Measurements from ENCODE around the gene RALGPS1. TPM values are rescaled to one million over a fixed set of nuclear protein-coding genes. Genes with fewer than 3 reads are reported as not detected.

The RALGPS1 gene
- polyA plus RNA-seq, 3 donors: 0.60 to 4.6 (median 1.3) TPM

GRCh38 chr9:127087836-127088235 lies 173.3 kb downstream of the RALGPS1 start:
- Mint-ChIP-seq H3K27ac (no peak overlapping the region), H3K4me1 (no peaks in the 10 kb centered on the region), H3K9me3 (no peaks in the 10 kb centered on the region), H3K4me3 (no peak overlapping the region), H3K36me3 (no peaks in the 10 kb centered on the region), H3K27me3 (ENCODE audit: low read depth in 3 of 3) (peaks cover 3 to 18% (median 17%) of the 10 kb centered on the region in 3 donors)
- WGBS (ENCODE audit: insufficient coverage): 96% methylated on average over 4 of the region's 8 CpGs
- H3K36me3 ChIP-seq (replicated peaks in 1 of 2; ENCODE audit: control insufficient read depth in 1 of 2, insufficient read depth in 2 of 2, low read length in 2 of 2): no peaks in the 10 kb centered on the region
- H3K9me3 ChIP-seq (replicated peaks in 1 of 2; ENCODE audit: control insufficient read depth in 1 of 2, insufficient read depth in 1 of 2, low read length in 2 of 2): no peaks in the 10 kb centered on the region
- no peaks in the 10 kb centered on the region for H3K4me1 ChIP-seq (ENCODE audit: control insufficient read depth in 1 of 2, insufficient read depth in 2 of 2, low read length in 2 of 2)
- no peaks in the 10 kb centered on the region for H4K20me1 ChIP-seq (ENCODE audit: insufficient read depth, low read length)
- no peak overlapping the region for H3K27ac ChIP-seq (ENCODE audit: low read depth in 1 of 2, low read length in 2 of 2)
- no peaks in the 10 kb centered on the region for H3K79me2 ChIP-seq (ENCODE audit: insufficient read depth, low read length)
- no peak overlapping the region for H2AFZ ChIP-seq (ENCODE audit: insufficient read depth, low read depth, low read length, poor library complexity, severe bottlenecking)
- no peak for TF ChIP-seq CTCF (IDR thresholded peaks at IDR 0.05)
- intact Hi-C loops (cut with micrococcal nuclease): no loop called here
- no peak overlapping the region for H3K9ac ChIP-seq (ENCODE audit: insufficient read depth, low read length, poor library complexity, severe bottlenecking)
- no peaks in the 10 kb centered on the region for H3K27me3 ChIP-seq (ENCODE audit: control insufficient read depth in 2 of 2, insufficient read depth in 2 of 2, low read length in 2 of 2)
- DNase-seq: no peak
- H3K4me3 ChIP-seq (replicated peaks in 1 of 3; ENCODE audit: low read depth in 2 of 3, low read length in 3 of 3): no peak overlapping the region
- no peak overlapping the region for H3K4me2 ChIP-seq (replicated peaks; ENCODE audit: extremely low read depth, low read length, poor library complexity, severe bottlenecking)

- no peak for DNase-seq
- Histone ChIP-seq H3K79me2 (ENCODE audit: insufficient read depth, low read length) (no peaks in the 10 kb centered on the region), H3K36me3 (replicated peaks in 1 of 2; ENCODE audit: control insufficient read depth in 1 of 2, insufficient read depth in 2 of 2, low read length in 2 of 2) (no peaks in the 10 kb centered on the region), H3K4me3 (replicated peaks in 1 of 3; ENCODE audit: low read depth in 2 of 3, low read length in 3 of 3) (no peak overlapping the region), H3K4me1 (ENCODE audit: control insufficient read depth in 1 of 2, insufficient read depth in 2 of 2, low read length in 2 of 2) (no peaks in the 10 kb centered on the region), H3K9ac (ENCODE audit: insufficient read depth, low read length, poor library complexity, severe bottlenecking) (no peak overlapping the region), H3K27me3 (ENCODE audit: control insufficient read depth in 2 of 2, insufficient read depth in 2 of 2, low read length in 2 of 2) (no peaks in the 10 kb centered on the region), H3K4me2 (replicated peaks; ENCODE audit: extremely low read depth, low read length, poor library complexity, severe bottlenecking) (no peak overlapping the region), H3K27ac (ENCODE audit: low read depth in 1 of 2, low read length in 2 of 2) (no peak overlapping the region), H4K20me1 (ENCODE audit: insufficient read depth, low read length) (no peaks in the 10 kb centered on the region), H2AFZ (ENCODE audit: insufficient read depth, low read depth, low read length, poor library complexity, severe bottlenecking) (no peak overlapping the region), H3K9me3 (replicated peaks in 1 of 2; ENCODE audit: control insufficient read depth in 1 of 2, insufficient read depth in 1 of 2, low read length in 2 of 2) (no peaks in the 10 kb centered on the region)
- intact Hi-C loops (cut with micrococcal nuclease): no loop called here
- Mint-ChIP-seq H3K27ac (no peak overlapping the region), H3K36me3 (no peaks in the 10 kb centered on the region), H3K4me1 (no peaks in the 10 kb centered on the region), H3K9me3 (no peaks in the 10 kb centered on the region), H3K4me3 (no peak overlapping the region), H3K27me3 (ENCODE audit: low read depth in 3 of 3) (peaks cover 3 to 16% (median 14%) of the 10 kb centered on the region in 3 donors)
- WGBS (ENCODE audit: insufficient coverage): 97% methylated on average over 15 of the region's 27 CpGs
- TF ChIP-seq CTCF (IDR thresholded peaks at IDR 0.05): no peak
These were observed 174.4 kb downstream of the RALGPS1 start for GRCh38 chr9:127088724-127089615.

Measured in CD14-positive monocyte (primary cell).